GM19099 (cell line): ENCODE data around the gene PTGIS.

ENCODE experiments used
- POLR2A ChIP-seq: IDR thresholded peaks from 3 replicates; pipeline ENCODE4 v1.6.1; 2011; ENCODE audit warnings: low read depth; ENCODE audit not compliant: insufficient read length; ENCODE audit errors: extremely low read depth

PTGIS gene

DNA sequence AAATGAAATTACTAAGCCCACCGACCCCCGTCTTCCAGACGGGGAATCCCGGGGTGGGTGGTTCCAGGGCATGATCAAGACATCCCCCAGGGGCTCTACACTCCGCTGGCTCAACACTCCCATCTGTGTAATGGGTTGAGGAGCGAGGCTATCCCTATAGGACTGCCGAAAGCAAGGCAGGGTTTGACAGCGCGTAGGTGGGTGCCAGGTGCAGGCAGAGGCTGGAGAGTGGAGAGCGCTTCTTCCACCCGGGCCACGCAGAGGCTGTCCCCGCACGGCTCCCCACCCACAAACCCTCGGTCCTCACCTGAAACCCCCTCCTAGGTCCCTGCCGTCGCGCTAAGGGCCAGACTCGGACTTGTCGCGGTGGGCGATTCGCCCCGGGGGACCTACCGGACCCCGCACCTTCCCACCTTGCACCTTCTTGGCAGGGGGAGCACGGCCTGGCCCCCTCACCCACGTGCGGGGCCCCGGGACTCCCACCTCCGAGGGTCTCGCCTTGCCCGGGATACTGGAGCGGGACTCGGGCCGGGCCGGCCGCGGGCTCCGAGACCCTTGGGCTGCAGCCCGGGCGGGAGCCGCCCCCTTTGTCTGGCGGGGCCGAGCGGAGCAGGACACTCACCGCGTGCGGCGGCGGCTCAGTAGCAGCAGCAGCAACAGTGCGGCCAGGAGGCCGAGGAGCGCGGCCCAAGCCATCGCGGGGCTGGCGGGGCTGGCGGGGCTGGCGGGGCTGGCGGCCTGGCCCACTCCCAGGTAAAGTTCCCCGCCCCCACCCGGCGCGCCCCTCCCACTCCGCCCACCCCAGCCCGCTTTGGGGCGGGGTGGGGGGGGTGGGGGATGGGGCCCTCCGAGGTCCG is at the start of gene PTGIS:
Gene PTGIS, minus strand, starts transcription at position 717 of the 857 bp plus-strand sequence. Its CDS starts 21 bp downstream, at position 696.
- TF ChIP-seq POLR2A = no peak

DNA sequence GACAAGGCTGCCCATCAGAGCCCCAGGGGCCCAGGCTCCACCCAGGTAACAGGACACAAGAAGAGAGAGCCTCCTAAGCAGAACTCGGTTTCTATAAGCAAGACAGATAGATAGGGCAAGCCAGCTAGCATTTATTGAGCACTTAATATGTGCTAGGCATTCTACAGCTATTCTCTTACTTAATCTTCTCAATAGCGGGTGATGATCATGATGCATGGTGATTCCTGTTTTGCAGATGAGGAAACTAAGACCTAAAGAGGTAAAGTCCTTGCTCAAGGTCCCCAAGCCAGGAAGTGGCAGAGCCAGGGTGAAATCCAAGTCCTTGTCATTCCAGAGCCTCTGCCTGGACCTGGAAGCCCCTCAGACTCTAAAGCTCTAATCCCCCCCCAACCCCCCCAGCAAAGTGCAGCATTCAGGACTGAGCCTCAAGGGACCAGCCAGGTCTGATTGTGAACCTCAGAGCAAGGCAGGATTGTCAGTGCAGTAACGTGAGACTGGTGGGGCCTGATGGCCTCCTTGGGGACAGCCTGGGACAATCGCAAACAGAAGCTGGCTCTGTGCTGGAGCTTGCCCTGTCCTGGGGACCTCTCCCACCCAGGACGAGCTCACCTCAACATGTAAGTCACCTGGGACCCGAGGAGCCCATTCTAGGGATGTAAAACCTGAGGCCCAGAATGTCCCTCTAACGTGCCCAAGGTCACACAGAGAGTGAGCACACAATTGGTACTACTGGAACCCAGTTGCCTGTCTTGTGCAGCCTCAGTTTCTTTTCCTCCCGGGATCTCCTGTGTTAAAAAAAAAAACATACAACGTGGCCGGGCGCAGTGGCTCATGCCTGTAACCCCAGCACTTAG is 48.4 kb upstream of the PTGIS start:
- no peak for TF ChIP-seq POLR2A

DNA sequence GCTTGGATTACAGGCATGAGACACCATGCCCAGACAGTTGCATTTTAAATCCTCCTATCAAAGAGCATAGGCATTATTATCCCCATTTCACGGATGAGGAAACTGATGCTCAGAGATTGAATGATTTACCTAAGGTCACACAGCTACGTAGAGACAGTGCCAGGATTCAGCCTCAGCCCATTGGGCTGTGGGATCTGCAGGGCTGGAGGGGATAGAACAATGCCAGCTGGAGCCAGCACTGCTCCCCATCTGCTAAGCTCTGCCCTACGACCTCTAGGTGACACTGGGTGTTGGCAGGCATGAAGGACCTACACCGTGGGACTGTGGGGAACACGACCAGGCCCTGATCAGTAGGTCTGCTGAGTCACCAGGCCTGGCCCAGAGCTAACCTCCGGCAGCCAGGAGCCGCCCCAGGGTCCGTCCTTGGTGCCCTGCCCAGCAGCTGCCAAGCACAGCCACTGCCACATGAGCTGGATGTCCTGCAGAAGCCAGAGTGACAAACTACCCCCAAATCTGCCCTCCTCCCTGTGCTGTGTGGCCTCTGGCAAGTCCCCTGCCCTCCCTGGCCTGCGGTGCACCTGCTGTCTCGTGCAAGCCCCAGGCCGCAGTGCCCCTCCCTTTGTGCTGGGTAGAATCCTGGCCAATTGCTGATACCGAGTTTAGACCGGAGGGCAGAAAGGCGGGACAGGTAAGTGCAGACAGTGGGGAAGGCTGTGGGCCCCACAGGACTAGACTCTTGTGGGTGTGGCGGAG is 47.6 kb upstream of the PTGIS start:
- TF ChIP-seq POLR2A = no peak

DNA sequence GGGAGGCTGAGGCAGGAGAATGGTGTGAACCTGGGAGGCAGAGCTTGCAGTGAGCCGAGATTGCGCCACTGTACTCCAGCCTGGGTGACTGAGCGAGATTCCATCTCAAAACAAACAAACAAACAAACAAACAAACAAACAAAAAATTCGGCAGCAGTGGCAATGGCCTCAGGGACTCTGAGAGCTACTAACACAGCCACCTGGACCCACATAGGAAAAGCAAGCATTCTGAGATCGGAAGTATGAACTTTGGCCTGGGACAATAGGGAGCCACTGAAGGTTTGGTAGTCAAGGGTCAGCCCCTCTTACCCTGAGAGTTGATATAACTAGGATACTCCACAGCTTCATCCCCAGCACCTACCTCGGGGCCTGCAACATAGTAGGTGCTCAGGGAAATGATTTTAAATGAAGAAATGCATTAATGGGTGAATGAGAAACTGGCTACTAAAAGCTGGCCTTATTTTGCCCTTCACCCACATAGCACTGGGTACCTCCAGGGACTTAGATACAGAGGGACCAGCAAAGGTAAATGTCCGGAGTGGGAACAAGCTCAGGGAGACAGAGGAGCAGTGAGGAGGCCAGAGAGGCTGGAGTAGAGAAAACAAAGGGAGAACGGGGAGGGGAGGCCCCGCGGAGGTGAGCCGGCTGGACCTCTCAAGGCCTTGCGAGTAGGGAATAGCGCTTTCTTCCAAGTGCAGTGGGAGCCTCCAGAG is 46.6 kb upstream of the PTGIS start:
- no peak for TF ChIP-seq POLR2A

DNA sequence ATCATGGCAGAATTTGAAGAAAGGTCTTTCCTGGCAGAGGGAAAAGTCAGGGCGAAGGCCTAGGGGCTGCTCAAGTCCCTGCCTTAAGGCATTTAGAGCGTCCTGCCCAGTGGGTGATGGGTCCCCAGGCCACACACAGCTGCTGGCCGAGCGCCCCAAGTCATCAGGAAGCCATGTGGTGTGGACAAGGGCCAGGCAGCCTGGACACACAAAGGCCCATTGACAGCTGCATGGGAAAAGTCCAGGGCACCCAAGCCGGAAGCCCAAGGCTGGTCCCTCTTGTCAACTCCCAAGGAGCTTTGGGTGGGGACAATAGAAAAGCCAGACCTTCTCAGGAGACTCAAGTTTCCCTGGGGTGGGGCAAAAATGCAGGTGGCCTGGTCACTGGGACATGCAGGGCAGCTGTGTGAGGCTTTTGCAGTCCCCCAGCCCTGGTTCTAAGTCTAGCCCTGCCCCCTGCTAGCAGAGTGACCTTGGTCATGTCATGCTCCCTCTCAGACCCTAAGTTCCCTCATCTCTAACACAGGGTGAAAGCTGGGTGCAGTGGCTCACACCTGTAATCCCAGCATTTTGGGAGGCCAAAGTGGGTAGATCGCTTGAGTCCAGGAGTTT is 44.3 kb upstream of the PTGIS start:
- no peak for TF ChIP-seq POLR2A

DNA sequence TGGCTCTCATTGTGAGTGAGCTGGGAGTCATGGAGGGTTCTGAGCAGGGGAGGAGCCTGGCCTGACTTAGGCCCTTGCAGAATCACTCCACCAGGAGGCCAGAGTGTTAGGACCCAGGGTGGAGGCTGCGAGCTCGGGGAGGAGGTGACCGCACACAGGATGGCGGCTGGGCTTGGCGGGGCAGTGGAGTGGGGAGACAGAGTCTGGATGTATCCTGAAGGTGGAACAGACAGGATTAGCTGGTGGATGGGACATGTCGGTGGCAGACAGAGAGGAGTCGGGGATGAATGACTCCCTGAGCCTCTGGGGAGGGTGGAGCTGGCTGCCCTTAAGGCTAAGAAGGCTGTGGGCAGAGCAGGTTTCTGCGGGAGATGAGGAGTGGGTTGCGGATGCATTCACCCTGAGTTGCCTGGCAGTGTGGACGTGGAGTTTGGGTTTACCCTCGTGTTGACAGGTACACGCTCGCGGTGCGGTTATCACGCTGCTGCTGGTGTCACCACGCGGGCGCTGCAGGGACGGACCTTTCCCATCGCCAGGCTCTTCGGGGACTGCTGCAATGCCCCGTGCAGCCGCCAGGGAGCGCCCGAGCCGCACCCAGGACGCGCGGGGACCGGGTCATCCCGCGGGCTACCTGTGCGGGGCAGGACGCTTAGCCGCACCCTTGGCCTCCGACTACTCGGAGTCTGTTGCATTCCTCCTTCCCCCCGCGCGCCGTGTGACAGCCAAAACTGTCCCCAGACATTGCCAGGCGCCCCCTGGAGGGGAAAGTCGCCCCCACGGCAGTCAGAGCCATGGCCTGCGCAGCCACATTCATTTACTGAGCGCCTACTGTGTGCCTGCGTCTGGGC is 43.0 kb upstream of the PTGIS start:
- no peak for TF ChIP-seq POLR2A

DNA sequence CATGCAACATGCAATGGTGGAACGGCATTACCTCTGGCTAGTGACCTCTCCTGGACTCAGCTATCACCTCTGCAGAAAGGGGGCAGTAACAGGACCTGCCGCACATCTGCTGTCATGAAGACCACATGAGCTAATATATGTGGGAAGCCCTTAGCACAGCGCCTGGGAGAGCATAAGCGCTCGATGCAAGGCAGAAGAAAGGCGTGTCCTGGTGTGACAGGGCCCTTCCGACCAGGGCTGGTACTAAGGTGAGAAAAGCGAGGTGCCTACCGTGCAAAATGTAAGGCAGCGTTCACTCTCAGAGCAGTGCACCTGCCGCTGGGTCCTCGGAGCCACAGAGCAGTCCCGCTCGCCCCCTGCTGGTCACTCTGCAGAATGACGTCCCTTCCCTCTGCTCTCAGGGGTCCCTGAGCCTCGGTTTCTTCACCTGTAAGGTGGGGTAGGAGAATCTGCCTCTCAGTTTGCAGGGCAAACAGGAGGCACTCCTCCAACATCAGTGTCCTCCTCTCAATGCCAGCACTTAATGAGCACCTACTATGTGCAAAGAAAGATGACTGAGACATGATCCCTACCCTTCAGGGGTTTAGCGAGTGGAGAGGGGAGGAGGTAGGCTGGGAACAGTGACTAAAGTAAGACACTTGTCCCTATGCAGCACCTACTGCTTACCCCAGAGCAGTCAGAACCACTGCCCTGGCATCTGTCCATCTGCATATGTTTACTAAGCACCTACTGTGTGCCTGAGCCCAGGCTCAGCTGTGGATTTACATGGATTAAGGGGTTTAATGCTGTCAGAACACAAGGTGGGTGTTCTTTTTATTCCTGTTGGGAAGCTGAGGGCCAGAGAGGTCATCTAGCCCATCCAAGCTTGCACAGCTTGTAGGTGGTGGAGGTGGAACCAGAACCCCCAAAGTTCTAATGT is 41.1 kb upstream of the PTGIS start:
- no peak for TF ChIP-seq POLR2A

DNA sequence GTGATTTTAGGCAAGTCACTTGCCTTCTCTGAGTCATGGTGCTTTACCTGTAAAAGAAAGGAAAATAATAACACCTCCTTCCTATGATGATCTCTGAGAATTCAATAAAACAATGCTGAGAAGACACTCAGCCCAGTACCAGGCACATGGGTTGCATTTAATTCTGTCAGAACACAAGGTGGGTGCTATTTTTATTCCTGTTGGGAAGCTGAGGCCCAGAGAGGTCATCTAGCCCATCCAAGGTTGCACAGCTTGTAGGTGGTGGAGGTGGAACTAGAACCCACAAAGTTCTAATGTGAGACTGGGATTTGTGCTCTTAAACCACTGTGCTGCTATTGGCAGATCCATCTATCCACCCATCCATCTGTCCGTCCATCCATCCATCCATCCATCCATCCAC is 39.6 kb upstream of the PTGIS start:
- no peak for TF ChIP-seq POLR2A

DNA sequence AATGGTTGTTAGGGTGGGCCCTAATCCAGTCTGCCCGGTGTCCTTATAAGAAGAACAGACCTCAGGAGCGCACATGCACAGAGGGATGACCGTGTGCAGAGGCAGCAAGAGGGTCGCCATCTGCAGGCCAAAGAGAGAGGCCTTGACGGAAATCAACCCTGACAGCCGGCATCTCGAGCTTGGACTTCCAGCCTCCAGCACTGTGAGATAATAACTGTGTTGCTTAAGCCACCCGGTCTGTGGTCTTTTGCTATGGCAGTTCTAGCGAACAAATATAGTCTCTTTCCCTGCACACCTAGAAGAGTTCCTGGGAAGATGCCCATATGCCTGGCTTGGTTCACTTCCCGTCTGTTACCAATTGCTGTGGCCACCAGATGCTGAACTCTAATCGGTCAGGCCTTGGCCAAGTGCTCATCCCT is 35.3 kb upstream of the PTGIS start:
- TF ChIP-seq POLR2A = no peak

DNA sequence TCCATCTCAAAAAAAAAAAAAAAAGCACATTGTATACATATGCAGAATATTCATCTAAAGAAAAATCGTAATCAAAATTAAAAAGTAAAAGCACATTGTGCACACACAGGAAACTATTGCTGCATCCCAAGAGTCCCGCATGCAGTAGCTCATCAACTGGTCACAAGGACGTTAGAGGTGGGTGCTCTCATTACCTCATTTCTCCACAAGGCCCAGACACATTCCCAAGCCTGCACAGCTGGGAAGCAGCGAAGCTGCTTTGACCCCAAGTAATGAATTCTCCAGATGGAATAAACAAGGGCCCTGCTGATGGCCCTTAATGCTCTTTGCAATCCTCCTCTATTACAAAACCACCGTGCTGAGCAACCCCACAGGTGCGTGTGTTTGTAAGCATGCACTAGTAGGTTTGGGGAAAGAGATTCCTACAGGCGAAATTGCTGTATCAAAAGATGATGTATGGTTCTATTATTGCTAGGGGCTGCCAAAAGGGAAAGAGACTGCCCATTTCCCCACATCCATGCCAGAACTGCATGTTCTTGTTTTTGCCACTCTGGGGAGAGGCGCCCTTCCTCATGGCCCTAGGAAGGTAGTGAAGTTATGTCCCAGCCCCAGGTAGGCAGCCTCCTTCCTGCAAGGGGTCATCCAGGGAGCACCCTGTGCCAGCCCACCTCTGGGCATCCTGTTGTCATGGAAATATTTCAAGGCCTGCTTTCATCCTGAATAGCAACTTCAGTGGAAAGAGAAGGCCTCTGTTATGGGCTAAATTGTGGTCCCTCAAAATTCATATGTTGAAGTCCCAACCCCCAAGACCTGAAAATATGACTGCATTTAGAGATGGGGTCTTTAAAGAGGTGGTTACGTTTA is 34.6 kb upstream of the PTGIS start:
- no peak for TF ChIP-seq POLR2A

DNA sequence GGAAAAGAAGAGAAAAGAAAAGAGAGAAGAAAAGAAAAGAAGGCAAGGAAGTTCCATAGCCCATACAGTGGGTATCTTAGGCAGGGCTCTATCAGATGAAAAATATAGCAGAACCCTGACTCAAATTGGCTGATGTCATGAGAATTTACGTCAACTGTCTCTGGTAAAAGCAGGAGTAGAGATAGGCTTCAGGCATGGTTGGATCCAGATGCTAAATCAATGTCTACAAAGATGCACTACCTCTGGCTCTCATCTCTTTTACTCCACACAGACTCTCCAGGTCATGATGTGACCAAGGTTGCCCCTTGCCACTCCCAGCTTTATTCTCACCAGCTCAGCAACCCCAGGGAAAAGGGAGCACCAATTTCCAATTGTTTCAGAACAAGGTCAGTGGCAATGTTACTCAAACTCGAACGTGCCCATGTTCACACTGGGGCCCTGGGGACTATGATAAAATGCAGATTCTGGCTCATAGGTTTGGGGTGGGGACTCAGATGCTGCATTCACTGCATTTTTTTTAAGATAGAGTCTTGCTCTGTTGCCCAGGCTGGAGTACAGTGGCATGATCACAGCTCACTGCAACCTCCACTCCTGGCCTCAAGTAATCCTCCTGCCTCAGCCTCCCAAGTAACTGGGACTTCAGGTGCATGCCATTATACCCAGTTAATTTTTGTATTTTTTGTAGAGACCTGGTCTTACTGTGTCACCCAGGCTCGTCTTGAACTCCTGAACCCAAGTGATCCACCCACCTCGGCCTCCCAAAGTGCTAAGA is 33.4 kb upstream of the PTGIS start:
- no peak for TF ChIP-seq POLR2A
